ENCODE measurements around the gene CDIPT. TPM values are rescaled to one million over a fixed set of nuclear protein-coding genes. Genes with fewer than 3 reads are reported as not detected.

CDIPT gene
- total and polyA plus RNA-seq, 2 of the 13 experiments (the other 11 are each of a cell fraction or from before 2014, with no cell fraction given) = 54.9 to 97.5 TPM

- BruUV-seq (replicated peaks) = no TSS peak
- no peaks in the 10 kb centered on the region for H3K79me2 ChIP-seq (ENCODE audit: insufficient read depth, low read length)
- peaks cover 1 to 5% of the 10 kb centered on the region in 2 experiments; a peak in 2 of 5 replicates for H3K36me3 ChIP-seq (replicated peaks in 1 of 2; ENCODE audit: control insufficient read depth in 1 of 2, insufficient read depth in 2 of 2, low read length in 2 of 2)
Observed at GRCh38 chr16:29841631-29842030, 21.4 kb downstream of the CDIPT start.

GRCh38 chr16:29840240-29840639 lies 22.8 kb downstream of the CDIPT start:
- H4K20me1 ChIP-seq (ENCODE audit: insufficient read depth, low read length) = no peaks in the 10 kb centered on the region
- H3K36me3 ChIP-seq (replicated peaks in 1 of 2; ENCODE audit: control insufficient read depth in 1 of 2, insufficient read depth in 2 of 2, low read length in 2 of 2) = peaks cover 1 to 5% of the 10 kb centered on the region in 2 experiments; a peak in 2 of 5 replicates
- H3K9me3 ChIP-seq (ENCODE audit: low read length) = no peaks in the 10 kb centered on the region
- intact Hi-C loops (cut with micrococcal nuclease; ENCODE audit: unreplicated experiment) (no loop called here), in situ Hi-C loops (cut with HindIII; ENCODE audit: extremely low pct_ligation_motif_present, low pct_unique_long_range_greater_than_20kb) (no loop called here)
- CTCF ChIA-PET (ENCODE audit: low intra/inter-chr PET ratio, low total read pairs) = no interaction called here
- no TSS peak for BruUV-seq (replicated peaks)
- H3K4me3 ChIP-seq (replicated peaks in 1 of 3; ENCODE audit: insufficient read depth in 1 of 3, low read depth in 2 of 3, low read length in 3 of 3) = no peak overlapping the region
- POLR2A ChIA-PET = interaction anchor here (0.7 kb wide), 1 partner anchor 8 kb away, joined by 5 read pairs; no protein-coding TSS in a partner anchor
- no peak overlapping the region for H3K9ac ChIP-seq (ENCODE audit: insufficient read depth, low read depth, low read length)
- H3K27me3 ChIP-seq (ENCODE audit: control insufficient read depth in 1 of 2, insufficient read depth in 2 of 2, low read length in 2 of 2) = no peaks in the 10 kb centered on the region
- no peak for FAIRE-seq
- no peaks in the 10 kb centered on the region for H3K4me1 ChIP-seq (ENCODE audit: insufficient read depth, low read length)
- no peaks in the 10 kb centered on the region for H3K79me2 ChIP-seq (ENCODE audit: insufficient read depth, low read length)
- ATAC-seq = no peak
- H3K4me2 ChIP-seq (ENCODE audit: low read depth, low read length) = no peak overlapping the region
- 94% methylated on average over 10 of the region's 10 CpGs for WGBS (ENCODE audit: low lambda C conversion rate)
- no peak for DNase-seq (ENCODE audit: low spot score)
- no peak overlapping the region for H2AFZ ChIP-seq (ENCODE audit: low read length)
- H3K27ac ChIP-seq (ENCODE audit: extremely low read length, insufficient read depth, low read length) = no peak overlapping the region
- TF ChIP-seq ZHX1 (CRISPR knock-in tag; IDR thresholded peaks at IDR 0.05; ENCODE audit: low read depth) (no peak), CHD4 (IDR thresholded peaks at IDR 0.05; ENCODE audit: borderline replicate concordance, low read length) (no peak), ZZZ3 (CRISPR knock-in tag; IDR thresholded peaks at IDR 0.05; ENCODE audit: borderline replicate concordance) (no peak), ZNF264 (CRISPR knock-in tag; IDR thresholded peaks at IDR 0.05) (no peak), TBX3 (IDR thresholded peaks at IDR 0.05; ENCODE audit: borderline replicate concordance) (no peak), ZNF282 (IDR thresholded peaks at IDR 0.05; ENCODE audit: partially characterized antibody) (no peak), XBP1 (CRISPR knock-in tag; IDR thresholded peaks at IDR 0.05) (no peak), USF2 (IDR thresholded peaks at IDR 0.05; ENCODE audit: low read depth, low read length) (no peak), USF2 (CRISPR knock-in tag; IDR thresholded peaks at IDR 0.05; ENCODE audit: borderline replicate concordance) (no peak), FOSL2 (CRISPR knock-in tag; IDR thresholded peaks at IDR 0.05) (no peak), TCF7 (IDR thresholded peaks at IDR 0.05; ENCODE audit: low read depth) (no peak), HOMEZ (CRISPR knock-in tag; IDR thresholded peaks at IDR 0.05; ENCODE audit: low read depth) (no peak)

More at GRCh38 chr16:29841631-29842030, 21.4 kb downstream of the CDIPT start:
- Histone ChIP-seq H3K4me1 (ENCODE audit: insufficient read depth, low read length) (no peaks in the 10 kb centered on the region), H2AFZ (ENCODE audit: low read length) (no peak overlapping the region), H3K9ac (ENCODE audit: insufficient read depth, low read depth, low read length) (no peak overlapping the region), H3K4me3 (replicated peaks in 1 of 3; ENCODE audit: insufficient read depth in 1 of 3, low read depth in 2 of 3, low read length in 3 of 3) (no peak overlapping the region), H3K9me3 (ENCODE audit: low read length) (no peaks in the 10 kb centered on the region), H3K27me3 (ENCODE audit: control insufficient read depth in 1 of 2, insufficient read depth in 2 of 2, low read length in 2 of 2) (no peaks in the 10 kb centered on the region), H3K27ac (ENCODE audit: extremely low read length, insufficient read depth, low read length) (no peak overlapping the region), H4K20me1 (ENCODE audit: insufficient read depth, low read length) (no peaks in the 10 kb centered on the region), H3K4me2 (ENCODE audit: low read depth, low read length) (no peak overlapping the region)
- FAIRE-seq (no peak), ATAC-seq (no peak), DNase-seq (ENCODE audit: low spot score) (no peak)
- CTCF ChIA-PET (ENCODE audit: low intra/inter-chr PET ratio, low total read pairs) = no interaction called here
- 97% methylated on average over 23 of the region's 23 CpGs for WGBS (ENCODE audit: low lambda C conversion rate)
- intact Hi-C loops (cut with micrococcal nuclease; ENCODE audit: unreplicated experiment) (no loop called here), in situ Hi-C loops (cut with HindIII; ENCODE audit: extremely low pct_ligation_motif_present, low pct_unique_long_range_greater_than_20kb) (no loop called here)
- TF ChIP-seq ZNF296 (CRISPR knock-in tag; conservative IDR thresholded peaks at IDR 0.05) = no peak
- peak; percentile 70 for TF ChIP-seq AGO2 (optimal IDR thresholded peaks at IDR 0.05; ENCODE audit: low read depth, low read length)
- no peak for TF ChIP-seq ZFYVE20 (CRISPR knock-in tag; IDR thresholded peaks at IDR 0.05; ENCODE audit: borderline replicate concordance, low read depth)
- POLR2A ChIA-PET = interaction anchor here (1.4 to 3.6 kb wide), 2 partner anchors 12 to 13 kb away, joined by 3 to 11 read pairs; no protein-coding TSS in a partner anchor
